ENCODE results near the gene DPH6.

The DPH6 gene

GRCh38 chr15:35540021-35540420 lies 5.9 kb downstream of the DPH6 start:
- no peak for DNase-seq

- DNase-seq, result no peak
Observed at GRCh38 chr15:35535365-35535916, 10.5 kb downstream of the DPH6 start.

- no peak for DNase-seq
Observed at GRCh38 chr15:35533130-35534110, 12.5 kb downstream of the DPH6 start.

- DNase-seq, result no peak
Observed at GRCh38 chr15:35530698-35531097, 15.3 kb downstream of the DPH6 start.

- DNase-seq, result no peak
Observed at GRCh38 chr15:35529784-35530183, 16.2 kb downstream of the DPH6 start.

GRCh38 chr15:35522061-35522460 lies 23.9 kb downstream of the DPH6 start:
- no peak for DNase-seq

- DNase-seq, result no peak
Observed at GRCh38 chr15:35519541-35520149, 26.3 kb downstream of the DPH6 start.

GRCh38 chr15:35519052-35519451 lies 26.9 kb downstream of the DPH6 start:
- DNase-seq, result no peak

- no peak for DNase-seq
Observed at GRCh38 chr15:35514759-35515158, 31.2 kb downstream of the DPH6 start.

GRCh38 chr15:35507932-35508638 lies 37.9 kb downstream of the DPH6 start:
- no peak for DNase-seq

- DNase-seq, result no peak
Observed at GRCh38 chr15:35506272-35506870, 39.6 kb downstream of the DPH6 start.

- DNase-seq, result no peak
Observed at GRCh38 chr15:35505809-35506208, 40.2 kb downstream of the DPH6 start.

- DNase-seq, result no peak
Observed at GRCh38 chr15:35505141-35505540, 40.8 kb downstream of the DPH6 start.

GRCh38 chr15:35499723-35500122 lies 46.2 kb downstream of the DPH6 start:
- DNase-seq, result no peak

- no peak for DNase-seq
Observed at GRCh38 chr15:35496585-35496984, 49.4 kb downstream of the DPH6 start.

- no peak for DNase-seq
Observed at GRCh38 chr15:35495080-35495479, 50.9 kb downstream of the DPH6 start.

GRCh38 chr15:35491999-35492398 lies 54.0 kb downstream of the DPH6 start:
- no peak for DNase-seq

GRCh38 chr15:35491173-35491572 lies 54.8 kb downstream of the DPH6 start:
- no peak for DNase-seq

- DNase-seq, result no peak
Observed at GRCh38 chr15:35490511-35490910, 55.5 kb downstream of the DPH6 start.

GRCh38 chr15:35487417-35487816 lies 58.5 kb downstream of the DPH6 start:
- DNase-seq, result no peak

GRCh38 chr15:35486296-35486695 lies 59.7 kb downstream of the DPH6 start:
- no peak for DNase-seq

- DNase-seq, result no peak
Observed at GRCh38 chr15:35485411-35485810, 60.6 kb downstream of the DPH6 start.
